SK-N-SH treated with all-trans-retinoic acid at 6 μM for 48 hours (cell line): ENCODE measurements around the gene LARGE1.

Experiments
- ATAC-seq: fragments of 200-7000 bp; cut with Tn5 transposase; 3 replicates; pipeline ENCODE4 v1.9.1; 2020; ENCODE audit warnings: mild to moderate bottlenecking, moderate library complexity
- ARNTL ChIP-seq: fragments of 450-650 bp; formaldehyde crosslinking; IDR thresholded peaks from 2 replicates; pipeline ENCODE4 v1.5.0; 2020; ENCODE audit warnings: low read depth, mild to moderate bottlenecking, moderate library complexity, borderline replicate concordance
- BACH2 ChIP-seq: fragments of 250-450 bp; sonication (Bioruptor Pico); IDR thresholded peaks from 2 replicates; pipeline ENCODE4 v1.9.0; 2021; ENCODE audit warnings: mild to moderate bottlenecking, borderline replicate concordance
- CREB5 ChIP-seq: fragments of 250-450 bp; sonication (Bioruptor Pico); IDR thresholded peaks from 2 replicates; pipeline ENCODE4 v1.5.1; 2020; ENCODE audit warnings: low read depth, mild to moderate bottlenecking, moderate library complexity
- CSDC2 ChIP-seq: fragments of 250-450 bp; sonication (Bioruptor Pico); IDR thresholded peaks from 2 replicates; pipeline ENCODE4 v1.5.0; 2020; ENCODE audit warnings: mild to moderate bottlenecking, moderate library complexity
- CSRNP3 ChIP-seq: fragments of 250-450 bp; sonication (Bioruptor Pico); IDR thresholded peaks from 2 replicates; pipeline ENCODE4 v1.5.1; 2021; ENCODE audit warnings: mild to moderate bottlenecking, moderate library complexity
- ESRRG ChIP-seq: fragments of 250-450 bp; sonication (Bioruptor Pico); IDR thresholded peaks from 2 replicates; pipeline ENCODE4 v1.6.1; 2021; ENCODE audit warnings: mild to moderate bottlenecking
- GLIS3 ChIP-seq: fragments of 250-450 bp; sonication (Bioruptor Pico); IDR thresholded peaks from 2 replicates; pipeline ENCODE4 v1.5.0; 2020; ENCODE audit warnings: mild to moderate bottlenecking, moderate library complexity
- ISL1 ChIP-seq: fragments of 250-450 bp; sonication (Bioruptor Pico); IDR thresholded peaks from 2 replicates; pipeline ENCODE4 v2.1.2; 2022; ENCODE audit warnings: mild to moderate bottlenecking, moderate library complexity
- OSR1 ChIP-seq: fragments of 250-450 bp; sonication (Bioruptor Pico); IDR thresholded peaks from 2 replicates; pipeline ENCODE4 v1.8.0; 2022; ENCODE audit warnings: moderate library complexity, mild to moderate bottlenecking, inconsistent platforms
- PATZ1 ChIP-seq: fragments of 250-450 bp; sonication (Bioruptor Pico); IDR thresholded peaks from 2 replicates; pipeline ENCODE4 v1.8.0; 2020; ENCODE audit warnings: mild to moderate bottlenecking, moderate library complexity, borderline replicate concordance
- POU6F1 ChIP-seq: fragments of 250-450 bp; sonication (Bioruptor Pico); IDR thresholded peaks from 2 replicates; pipeline ENCODE4 v1.8.0; 2021; ENCODE audit warnings: low read depth, mild to moderate bottlenecking, moderate library complexity, borderline replicate concordance
- PPARA ChIP-seq: fragments of 250-450 bp; sonication (Bioruptor Pico); IDR thresholded peaks from 2 replicates; pipeline ENCODE4 v1.5.0; 2020; ENCODE audit warnings: mild to moderate bottlenecking, borderline replicate concordance
- RARB ChIP-seq: fragments of 250-450 bp; sonication (Bioruptor Pico); IDR thresholded peaks from 2 replicates; pipeline ENCODE4 v1.8.0; 2021; ENCODE audit warnings: mild to moderate bottlenecking, moderate library complexity
- TCF4 ChIP-seq: fragments of 250-450 bp; sonication (Bioruptor Pico); IDR thresholded peaks from 2 replicates; pipeline ENCODE4 v1.8.0; 2021; ENCODE audit warnings: mild to moderate bottlenecking, moderate library complexity, borderline replicate concordance
- TOX ChIP-seq: fragments of 250-450 bp; sonication (Bioruptor Pico); IDR thresholded peaks from 2 replicates; pipeline ENCODE4 v1.8.0; 2021; ENCODE audit warnings: mild to moderate bottlenecking, moderate library complexity, borderline replicate concordance
- TSHZ2 ChIP-seq: fragments of 250-450 bp; sonication (Bioruptor Pico); IDR thresholded peaks from 2 replicates; pipeline ENCODE4 v1.5.0; 2020; ENCODE audit warnings: mild to moderate bottlenecking, moderate library complexity
- ZC3H10 ChIP-seq: fragments of 250-450 bp; sonication (Bioruptor Pico); IDR thresholded peaks from 2 replicates; pipeline ENCODE4 v1.5.1; 2021; ENCODE audit warnings: mild to moderate bottlenecking, moderate library complexity
- ZFP3 ChIP-seq: fragments of 250-450 bp; sonication (Bioruptor Pico); IDR thresholded peaks from 2 replicates; pipeline ENCODE4 v1.5.0; 2020; ENCODE audit warnings: mild to moderate bottlenecking, moderate library complexity
- ZFP30 ChIP-seq: fragments of 450-650 bp; formaldehyde crosslinking; IDR thresholded peaks from 2 replicates; pipeline ENCODE4 v1.5.0; 2022; ENCODE audit warnings: mild to moderate bottlenecking, moderate library complexity
- ZNF70 ChIP-seq: fragments of 450-650 bp; formaldehyde crosslinking; IDR thresholded peaks from 2 replicates; pipeline ENCODE4 v1.5.0; 2020; ENCODE audit warnings: mild to moderate bottlenecking, moderate library complexity
- ZNF8 ChIP-seq: fragments of 450-650 bp; formaldehyde crosslinking; IDR thresholded peaks from 2 replicates; pipeline ENCODE4 v1.5.0; 2020; ENCODE audit warnings: mild to moderate bottlenecking, moderate library complexity

LARGE1 gene

GRCh38 chr22:33400061-33400840 lies 520.0 kb downstream of the LARGE1 start (continued):
- no peak for TF ChIP-seq POU6F1 (CRISPR knock-in tag)
- TF ChIP-seq PPARA (CRISPR knock-in tag), result no peak

- TF ChIP-seq ARNTL (CRISPR knock-in tag), result no peak
- TF ChIP-seq TOX (CRISPR knock-in tag), result no peak
- no peak for TF ChIP-seq TSHZ2
- TF ChIP-seq PATZ1 (CRISPR knock-in tag), result no peak
- TF ChIP-seq ZFP3 (CRISPR knock-in tag), result no peak
- TF ChIP-seq CSDC2 (CRISPR knock-in tag), result no peak
- TF ChIP-seq ESRRG (CRISPR knock-in tag), result no peak
- TF ChIP-seq POU6F1 (CRISPR knock-in tag), result no peak
- TF ChIP-seq ZC3H10 (CRISPR knock-in tag), result no peak
- TF ChIP-seq TCF4, result no peak
- no peak for TF ChIP-seq ZNF70 (CRISPR knock-in tag)
- TF ChIP-seq ISL1 (CRISPR knock-in tag), result no peak
- TF ChIP-seq RARB (CRISPR knock-in tag), result no peak
- TF ChIP-seq PPARA (CRISPR knock-in tag), result no peak
- no peak for TF ChIP-seq ZNF8 (CRISPR knock-in tag)
- TF ChIP-seq CSRNP3 (CRISPR knock-in tag), result no peak
- no peak for TF ChIP-seq CREB5
- no peak for TF ChIP-seq BACH2 (CRISPR knock-in tag)
- TF ChIP-seq, all 23 proteins: peak for 0
- ATAC-seq, result no peak
Observed at GRCh38 chr22:33397381-33397907, 522.8 kb downstream of the LARGE1 start.

GRCh38 chr22:33393432-33393831 lies 526.8 kb downstream of the LARGE1 start:
- TF ChIP-seq ZFP30 (no peak), ESRRG (CRISPR knock-in tag) (no peak), CSDC2 (CRISPR knock-in tag) (no peak), ZNF70 (CRISPR knock-in tag) (no peak), ISL1 (CRISPR knock-in tag) (no peak), BACH2 (CRISPR knock-in tag) (no peak), TCF4 (no peak), GLIS3 (CRISPR knock-in tag) (no peak), OSR1 (no peak), RARB (CRISPR knock-in tag) (no peak), ZFP3 (CRISPR knock-in tag) (no peak)
- TF ChIP-seq, all 23 proteins: peak for 0
- no peak for ATAC-seq
